Measurements from ENCODE around the gene CCNG2.

GRCh38 chr4:77190053-77190452 is 33.0 kb downstream of the CCNG2 start:
- TF ChIP-seq CTCF (IDR thresholded peaks at IDR 0.05) (no peak), POLR2A (IDR thresholded peaks at IDR 0.05) (no peak)

All from lower leg skin (tissue), 3 donors.